NCI-H510A treated with DMSO at 0.1 percent for 48 hours (cell line): ENCODE results near the gene MYO18B.

Experiments used
- DNase-seq: peaks from one replicate; lab custom pipeline; 2025; lab: John Stamatoyannopoulos, UW

The MYO18B gene

DNA sequence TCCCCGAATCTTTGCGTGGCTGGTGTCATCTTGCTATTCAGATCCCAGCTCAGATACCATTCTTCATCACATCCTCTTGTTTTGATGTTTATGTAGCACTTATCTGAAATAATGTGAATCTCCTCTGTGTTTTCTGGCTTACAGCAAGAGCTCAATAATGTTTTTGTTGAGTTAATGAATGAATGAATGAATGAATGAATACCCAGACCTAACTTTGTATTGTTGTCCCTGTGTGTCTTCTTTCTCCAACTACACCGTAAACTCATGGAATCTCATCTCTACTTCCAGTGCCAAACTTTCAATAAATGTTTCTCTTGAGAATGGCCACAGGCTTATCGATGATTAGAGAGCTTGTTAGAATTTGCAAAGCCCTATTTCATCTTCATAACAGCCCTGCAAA, 110.2 kb downstream of the MYO18B start:
- no peak for DNase-seq

DNA sequence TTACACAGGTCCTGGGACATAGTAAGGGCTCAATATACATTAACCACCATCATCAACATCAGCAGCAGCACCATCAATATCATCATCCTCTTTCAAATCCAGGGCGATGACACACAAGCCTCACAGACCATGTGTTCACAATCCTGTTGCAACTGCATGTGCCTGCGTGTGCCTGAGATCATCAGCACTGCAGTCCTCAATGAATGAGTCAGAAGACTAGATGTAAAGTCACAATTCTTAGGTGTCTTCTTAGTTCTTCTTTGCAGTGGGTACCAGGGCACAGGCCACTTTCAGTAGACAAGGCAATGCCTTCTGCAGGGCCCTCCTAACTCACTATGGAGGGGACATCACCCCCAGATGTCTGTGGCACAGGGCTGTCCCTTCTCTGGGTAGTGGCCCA, 111.1 kb downstream of the MYO18B start:
- no peak for DNase-seq

DNA sequence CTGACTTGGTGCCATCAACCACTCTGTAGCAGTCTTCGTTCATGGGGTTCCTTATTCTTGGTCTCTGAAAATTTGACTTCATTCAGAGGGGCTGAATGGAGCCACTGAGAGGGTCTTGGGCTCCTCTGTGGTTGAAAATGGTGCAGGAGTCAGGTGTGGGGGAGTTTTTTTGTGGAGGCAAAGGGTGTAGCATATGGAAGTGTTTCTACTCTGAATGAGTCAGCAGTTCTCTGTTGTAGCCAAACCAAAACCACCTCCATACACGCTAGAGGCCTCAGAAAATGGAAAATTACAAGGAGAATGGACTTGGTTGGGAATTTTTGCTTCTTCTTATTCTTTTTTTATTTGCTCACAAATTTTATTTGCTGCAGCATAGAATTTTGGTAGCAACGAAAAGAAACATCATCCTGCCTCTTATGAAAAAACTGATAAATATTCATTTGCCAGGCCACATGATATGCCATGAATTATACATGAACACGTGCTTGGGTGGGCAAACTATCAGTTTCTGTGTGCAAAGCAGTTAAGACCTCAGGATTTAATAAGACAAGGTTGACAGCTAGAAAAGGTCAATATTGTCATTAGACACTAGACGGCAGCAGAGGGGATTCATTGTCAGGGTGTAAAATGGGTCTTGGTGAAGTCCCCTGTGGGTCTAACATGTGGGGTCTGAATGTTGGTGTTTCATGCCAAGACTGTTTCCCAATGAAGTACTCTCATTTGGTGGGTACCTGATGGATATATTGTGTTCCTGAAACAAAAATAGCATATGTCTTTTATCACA, 111.7 kb downstream of the MYO18B start:
- DNase-seq, result no peak

DNA sequence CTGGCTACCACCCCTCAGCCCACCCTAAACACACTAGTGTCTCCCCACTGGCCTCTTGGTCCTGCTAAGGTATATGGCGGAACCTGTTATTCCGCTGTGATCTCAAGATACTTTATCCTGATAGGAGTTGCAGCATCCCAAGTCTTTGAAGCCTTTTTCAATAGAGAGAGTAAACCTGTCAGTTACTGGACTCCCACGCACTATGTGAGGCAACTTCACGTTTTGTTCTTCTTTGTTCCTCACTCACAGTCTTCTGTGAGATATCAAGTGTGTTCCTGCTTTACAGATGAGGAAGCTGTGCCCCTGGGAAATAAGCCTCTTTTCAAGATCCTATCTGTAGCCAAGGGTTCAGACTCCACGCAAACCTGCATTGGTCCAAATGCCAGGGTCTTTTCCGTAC, 127.8 kb downstream of the MYO18B start:
- no peak for DNase-seq

DNA sequence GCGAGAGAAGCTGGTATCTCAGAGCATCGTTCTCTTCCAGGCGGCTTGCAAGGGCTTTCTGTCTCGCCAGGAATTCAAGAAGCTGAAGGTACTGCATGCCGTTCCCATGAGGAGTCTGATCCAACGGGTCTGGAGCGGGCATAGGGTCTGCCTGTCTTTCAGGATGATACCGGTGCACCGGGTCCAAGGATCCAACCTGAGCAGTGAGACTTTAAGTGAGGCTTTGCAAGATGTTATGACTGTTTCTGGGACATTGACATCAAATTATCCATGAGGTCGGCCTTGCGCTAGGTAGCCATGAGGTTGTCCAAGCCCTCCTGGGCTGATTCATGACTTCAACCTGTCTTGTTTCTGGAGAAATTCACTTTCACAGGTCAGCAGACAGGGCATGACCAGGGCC, 132.3 kb downstream of the MYO18B start:
- DNase-seq, result no peak

DNA sequence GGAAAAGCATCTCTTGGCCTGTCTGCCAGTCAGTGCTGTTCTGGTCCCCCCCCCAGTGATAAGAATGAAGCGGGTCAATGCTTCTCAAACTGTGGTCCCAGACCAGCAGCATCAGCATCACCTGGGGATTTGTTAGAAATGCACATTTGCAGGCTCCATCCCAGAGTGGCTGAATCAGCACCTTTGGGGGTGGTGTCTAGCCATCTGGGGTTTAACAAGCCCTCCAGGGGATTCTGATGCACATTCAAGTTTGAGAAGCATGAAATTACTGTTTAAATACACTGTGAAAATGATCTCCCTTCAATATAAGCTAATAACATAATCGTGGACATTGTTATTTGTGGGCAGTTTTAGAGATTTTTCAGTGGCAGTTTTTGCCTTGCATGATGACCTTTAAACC, 133.5 kb downstream of the MYO18B start:
- DNase-seq, result no peak

DNA sequence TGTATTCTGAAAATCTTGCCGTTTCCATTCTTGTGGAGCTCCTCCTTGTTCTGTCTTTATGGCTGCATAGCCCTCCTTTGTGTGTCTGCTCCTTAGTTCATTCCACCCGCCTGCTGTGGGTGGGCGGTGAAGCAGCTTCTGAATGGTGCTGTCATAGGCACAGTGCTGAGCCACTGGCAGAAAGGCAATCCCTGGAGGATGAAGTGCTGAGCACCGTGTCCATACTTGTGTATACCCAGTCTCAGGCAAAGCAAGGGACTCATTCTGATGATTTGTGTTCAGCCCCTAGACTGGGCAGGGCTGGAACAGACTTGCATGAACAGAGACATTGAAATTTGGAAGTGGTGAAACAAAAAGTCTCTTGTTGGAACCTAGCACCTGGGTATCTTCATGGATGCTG, 134.9 kb downstream of the MYO18B start:
- DNase-seq, result no peak

DNA sequence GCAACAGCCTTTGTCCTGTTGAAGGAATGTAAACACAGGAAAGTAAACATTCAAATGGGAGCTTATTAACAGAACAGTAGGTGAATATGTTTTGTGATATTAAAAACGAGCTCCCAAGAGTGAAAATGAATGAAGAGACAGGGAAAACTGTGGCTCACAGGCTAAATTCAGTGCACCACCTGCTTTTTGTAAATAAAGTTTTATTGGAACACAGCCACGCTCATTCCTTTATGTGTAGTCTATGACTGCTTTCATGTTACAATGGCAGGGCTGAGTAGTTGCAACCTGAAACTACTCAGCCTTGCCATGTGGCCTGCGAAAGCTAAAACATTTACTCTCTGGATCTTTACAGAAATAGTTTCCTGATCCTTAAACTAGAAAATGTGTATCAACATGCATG, 136.9 kb downstream of the MYO18B start:
- DNase-seq, result peak; percentile 21

DNA sequence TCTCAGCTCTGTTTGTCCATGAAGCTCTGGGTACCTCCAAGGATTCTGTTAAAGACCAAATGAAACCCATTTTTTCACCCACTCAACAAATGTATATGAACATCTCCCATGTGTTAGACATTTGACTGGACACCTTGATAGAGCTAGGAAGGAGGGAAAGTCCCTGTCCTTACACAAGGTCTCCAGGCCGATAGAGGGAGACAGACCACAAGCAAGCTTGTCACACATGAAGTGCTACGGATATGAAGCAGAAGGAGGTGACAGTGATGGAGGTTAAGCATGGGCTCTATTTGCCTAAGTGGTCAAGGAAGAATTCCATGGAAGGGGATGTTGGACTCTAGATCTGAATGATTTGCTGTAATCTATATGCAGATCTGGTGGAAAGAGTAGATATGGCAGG, 138.5 kb downstream of the MYO18B start:
- no peak for DNase-seq

DNA sequence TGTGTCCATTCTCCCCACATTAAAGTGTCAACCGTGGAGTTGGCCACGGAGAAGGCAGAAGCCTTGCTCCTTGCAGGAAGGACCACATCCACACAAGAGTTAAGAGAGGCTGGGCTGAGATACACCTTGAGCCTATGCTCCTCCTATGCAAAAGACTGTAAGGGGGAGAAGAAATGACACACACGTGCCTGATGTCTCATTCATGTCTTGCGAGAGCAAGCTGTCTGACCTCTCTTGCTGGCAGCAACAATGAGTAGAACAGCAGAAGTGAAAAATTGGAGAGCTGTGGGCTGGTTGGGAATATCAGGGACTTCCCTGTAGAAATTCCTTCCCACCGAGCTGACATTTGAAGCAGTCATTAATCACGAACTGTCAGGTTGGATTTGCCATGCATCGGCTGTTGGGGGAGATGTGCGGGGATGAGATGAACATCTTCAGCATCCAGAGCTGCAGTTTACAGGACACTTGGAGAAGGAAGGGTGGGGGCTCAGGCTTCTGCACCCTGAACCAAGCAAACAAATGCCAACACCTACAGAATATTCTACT, 139.3 kb downstream of the MYO18B start:
- no peak for DNase-seq

DNA sequence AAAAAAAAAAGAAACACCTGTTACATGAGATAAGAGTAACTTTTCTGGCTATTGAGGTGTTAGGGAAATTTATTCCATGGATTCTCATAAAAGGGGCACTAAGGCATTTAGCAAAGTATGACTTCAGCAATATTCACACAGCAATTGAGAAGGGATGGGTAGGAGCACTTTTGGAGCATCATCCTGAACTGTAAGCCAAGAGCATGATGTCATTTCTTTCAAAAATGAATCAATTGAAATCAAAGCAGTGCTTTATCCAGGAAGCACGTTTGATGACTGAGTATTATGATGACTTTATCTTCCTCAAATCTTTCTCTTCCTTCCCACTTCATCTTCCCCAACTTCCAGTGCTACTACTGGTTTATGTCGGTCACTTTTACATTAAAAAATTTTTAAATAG, 140.4 kb downstream of the MYO18B start:
- no peak for DNase-seq

DNA sequence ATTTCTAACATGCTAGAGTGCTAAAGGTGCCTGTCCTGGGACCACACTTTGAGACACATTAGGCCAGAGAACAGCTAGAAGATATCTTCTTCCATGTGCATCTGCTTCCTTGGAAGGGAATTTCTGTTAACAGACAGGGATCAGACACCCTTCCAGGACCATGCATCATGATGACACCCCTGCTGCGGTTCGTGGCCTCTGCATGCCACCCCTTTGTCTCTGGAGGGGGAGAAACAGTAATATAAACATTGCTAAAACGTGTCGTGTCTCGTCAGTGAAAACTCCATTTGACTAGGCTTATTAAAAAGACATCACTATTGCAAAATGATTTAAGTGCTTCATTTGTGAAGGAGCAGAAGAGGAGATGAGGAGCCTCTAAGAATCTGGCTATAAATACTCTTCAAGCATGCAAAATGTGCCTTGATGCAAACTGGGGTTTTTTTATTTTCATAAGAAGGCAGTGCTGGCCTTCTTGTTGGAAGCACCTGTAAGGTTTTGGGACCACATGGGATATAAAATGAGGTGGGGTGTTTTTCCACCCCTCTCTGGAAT, 141.6 kb downstream of the MYO18B start:
- DNase-seq, result no peak

DNA sequence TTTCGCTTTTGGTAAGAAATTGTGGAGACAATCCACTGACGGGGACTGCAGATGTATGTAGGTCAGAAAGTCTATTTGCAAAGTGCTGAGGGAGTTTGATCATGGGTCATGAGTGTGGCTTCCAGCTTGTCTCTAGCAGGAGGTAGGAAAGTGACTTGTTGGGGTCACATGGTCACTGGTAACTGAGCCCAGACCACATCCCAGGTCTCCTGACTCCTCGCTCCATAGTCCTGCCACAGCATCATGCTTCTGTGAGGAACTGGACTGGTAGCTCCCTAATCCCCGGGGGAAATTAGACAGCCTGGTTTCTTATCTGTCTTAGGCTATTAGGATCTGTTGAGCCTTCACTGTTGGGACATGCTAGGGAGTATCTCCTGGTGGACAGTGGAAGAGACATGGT, 142.1 kb downstream of the MYO18B start:
- DNase-seq, result no peak

DNA sequence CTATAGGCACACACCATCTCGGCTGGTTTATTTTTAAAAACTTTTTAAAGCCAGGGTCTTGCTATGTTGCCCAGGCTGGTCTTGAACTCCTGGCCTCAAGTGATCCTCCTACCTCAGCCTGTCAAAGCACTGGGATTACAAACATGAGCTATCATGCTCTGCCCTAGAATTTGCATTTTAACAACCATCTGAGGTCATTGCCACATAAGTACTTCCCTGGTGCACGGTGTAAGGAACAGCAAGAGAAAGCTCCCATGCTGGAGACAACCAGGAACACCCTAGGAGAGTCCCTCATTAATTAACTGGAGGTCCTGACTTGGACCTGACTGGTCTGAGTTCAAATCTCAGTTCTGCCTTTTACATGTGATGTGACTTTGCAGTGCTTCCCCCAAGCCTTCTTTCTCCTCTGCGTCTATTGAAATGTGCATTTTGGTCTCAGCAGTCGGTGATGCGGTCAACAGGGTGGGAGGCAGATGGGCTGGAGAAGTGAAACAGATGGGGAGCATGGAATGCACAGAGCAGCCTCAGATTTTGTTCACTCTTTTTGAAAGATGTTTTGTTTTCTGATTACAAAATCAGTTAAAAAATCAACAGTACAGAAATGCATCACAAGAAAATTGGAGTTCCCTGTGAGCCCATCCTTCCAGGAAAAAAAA, 146.5 kb downstream of the MYO18B start:
- DNase-seq, result no peak

DNA sequence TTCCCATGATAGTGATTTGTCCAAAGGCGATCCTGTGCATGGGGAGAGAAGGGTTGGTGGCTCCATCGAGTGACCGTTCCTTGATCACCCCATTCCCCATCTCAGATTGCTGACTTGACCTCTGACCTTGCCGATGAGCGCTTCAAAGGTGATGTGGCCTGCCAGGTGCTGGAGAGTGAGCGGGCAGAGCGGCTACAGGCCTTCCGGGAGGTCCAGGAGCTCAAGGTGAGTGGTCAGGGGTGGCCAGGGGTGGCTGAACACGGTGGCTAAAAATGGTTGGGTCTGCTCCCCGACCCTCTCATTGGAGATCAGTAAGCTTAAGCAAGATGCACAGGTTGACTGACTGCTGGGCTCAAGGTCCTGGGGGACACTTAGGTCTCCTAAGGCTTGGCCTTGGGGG, 148.7 kb downstream of the MYO18B start:
- no peak for DNase-seq

DNA sequence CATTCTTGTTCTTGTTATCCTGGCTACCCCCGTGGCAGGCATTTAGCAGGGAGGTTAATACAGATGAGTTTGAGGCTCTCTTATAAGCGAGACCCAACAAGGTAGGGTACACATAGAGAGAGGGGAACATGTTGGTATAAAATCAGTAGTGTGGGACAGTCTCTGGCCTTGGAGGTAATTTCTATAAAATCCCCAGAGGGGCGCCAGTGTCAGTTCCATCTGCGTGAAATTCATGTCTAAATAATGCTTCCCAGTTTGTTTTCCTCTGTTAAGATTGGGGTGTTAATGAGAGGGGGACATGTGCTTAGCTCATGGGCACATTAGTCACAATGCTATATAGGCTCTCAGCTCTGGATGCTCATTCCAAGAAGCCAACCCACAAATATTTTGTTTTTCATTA, 150.7 kb downstream of the MYO18B start:
- DNase-seq, result no peak

DNA sequence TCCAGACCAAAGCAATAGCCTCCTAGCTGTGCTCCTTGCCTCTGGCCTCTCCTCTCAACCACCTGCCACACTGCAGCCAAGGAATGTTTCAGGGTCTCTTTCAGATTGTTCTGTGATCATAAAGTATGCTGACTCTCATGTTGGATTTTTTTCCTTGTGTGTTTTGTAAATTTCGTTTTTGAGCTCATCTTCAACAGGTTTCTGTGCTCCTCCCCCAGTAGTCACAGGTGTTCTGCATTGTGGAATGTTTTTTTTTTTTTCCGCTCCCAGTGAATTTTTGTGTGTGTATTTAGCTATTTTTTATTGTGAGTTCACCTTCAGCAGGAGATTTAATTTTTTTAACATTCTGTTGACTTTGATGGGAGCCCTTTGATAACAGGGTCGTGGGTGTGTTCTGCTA, 153.7 kb downstream of the MYO18B start:
- no peak for DNase-seq

DNA sequence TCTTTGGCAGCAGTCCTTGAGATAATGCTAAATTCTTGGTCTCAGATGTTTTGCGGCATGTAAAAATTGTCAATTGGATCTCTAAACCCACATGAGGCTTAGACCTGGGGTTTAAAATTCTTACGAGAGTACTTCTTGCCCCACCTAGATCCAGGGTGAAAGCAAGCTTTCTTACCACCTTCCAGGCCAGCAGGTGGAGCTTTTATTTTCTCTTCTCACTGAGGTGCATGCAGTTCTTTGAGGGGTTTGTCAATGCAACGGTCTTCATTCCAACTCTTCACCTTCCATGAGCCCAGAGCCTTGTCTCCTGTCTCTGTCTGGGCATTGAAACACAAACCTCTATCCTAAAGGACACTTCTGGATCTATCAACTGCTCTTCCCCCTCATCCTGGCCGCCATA, 154.1 kb downstream of the MYO18B start:
- DNase-seq, result peak; percentile 6

DNA sequence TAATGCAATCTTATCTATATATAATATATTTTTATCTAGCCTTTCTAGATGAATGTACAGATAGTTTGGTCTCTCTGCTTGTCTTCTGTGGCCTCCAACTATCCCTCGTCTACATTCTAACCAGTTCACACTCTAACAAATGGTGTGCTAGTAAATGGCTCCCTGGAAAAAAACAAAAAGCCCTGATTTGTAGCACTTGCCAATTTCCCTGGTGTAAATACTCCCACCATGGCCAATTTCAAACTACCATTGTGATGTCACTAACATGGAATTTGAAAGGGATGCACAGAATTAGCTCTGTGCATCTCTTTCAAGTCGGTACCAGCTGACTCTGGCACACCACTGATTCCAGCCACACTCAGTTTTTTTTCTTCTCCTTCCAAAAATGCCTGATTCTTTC, 154.6 kb downstream of the MYO18B start:
- DNase-seq, result no peak

DNA sequence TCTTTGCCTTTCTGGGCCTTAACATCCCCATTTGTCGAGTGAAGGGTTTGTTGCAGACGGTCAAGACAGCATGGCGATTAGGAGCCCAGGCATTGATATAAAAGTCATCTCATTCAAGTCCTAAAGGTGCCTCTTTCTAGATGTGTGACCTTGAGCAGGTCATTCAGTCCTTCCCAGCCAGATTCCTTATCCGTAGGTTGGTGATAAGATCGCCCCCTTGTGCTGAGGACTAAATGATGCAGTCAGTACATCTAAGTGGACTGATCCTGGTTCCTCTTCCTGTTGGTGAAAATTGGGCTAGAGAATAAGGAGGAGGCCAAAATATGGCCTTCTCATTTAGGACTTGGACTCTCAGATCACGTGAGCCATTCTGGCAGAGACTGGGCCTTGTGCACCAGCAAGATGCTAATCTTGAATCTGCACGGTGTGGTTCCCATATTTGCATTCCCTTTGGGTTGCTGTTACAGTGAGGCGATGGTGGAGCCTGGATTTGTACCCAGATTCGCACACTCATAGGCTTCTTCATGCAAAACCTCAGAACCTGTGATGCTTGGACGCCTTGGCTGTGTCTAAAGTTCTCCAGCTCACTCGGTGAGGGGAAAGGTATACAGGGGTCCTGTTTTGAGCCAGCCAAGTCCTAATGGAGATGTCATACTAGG, 156.8 kb downstream of the MYO18B start:
- no peak for DNase-seq

DNA sequence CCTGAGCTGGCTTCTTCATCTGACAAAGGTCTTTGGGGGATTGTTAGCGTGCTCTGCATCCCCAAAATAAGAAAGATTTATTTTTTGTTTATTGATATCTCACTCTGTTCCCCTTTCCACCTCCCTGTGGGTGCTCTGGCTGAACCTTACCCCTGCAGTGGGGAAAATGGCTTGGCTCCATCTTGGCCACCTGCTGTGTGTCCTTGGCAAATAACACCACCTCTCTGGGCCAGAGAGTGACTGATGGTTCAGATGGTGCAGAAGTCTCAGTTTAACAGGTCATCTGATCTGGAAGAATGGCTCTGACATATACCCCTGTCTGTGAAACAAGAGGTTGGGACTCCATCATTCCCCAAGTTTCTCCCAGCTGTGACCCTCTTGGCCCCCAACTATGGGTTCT, 157.6 kb downstream of the MYO18B start:
- DNase-seq, result no peak

DNA sequence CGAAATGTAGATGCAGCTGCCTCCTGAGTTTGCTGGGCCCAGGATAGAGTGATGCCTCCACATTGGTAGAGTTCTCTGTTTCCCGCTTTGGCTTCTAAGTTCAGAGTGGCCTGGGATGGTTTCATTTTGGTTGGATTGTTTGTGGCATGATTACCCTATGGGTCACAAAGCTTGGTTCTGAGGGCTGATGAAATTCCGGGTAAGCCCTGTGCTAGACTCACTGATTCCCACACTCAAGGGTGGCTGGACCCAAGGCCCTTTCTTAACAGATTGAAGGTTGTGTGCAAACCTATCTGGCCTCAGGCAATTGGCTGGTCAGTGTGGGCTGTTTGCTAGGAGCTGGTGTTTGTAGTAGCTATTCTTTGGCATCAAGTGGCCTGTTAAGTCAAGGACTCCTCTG, 158.4 kb downstream of the MYO18B start:
- no peak for DNase-seq

DNA sequence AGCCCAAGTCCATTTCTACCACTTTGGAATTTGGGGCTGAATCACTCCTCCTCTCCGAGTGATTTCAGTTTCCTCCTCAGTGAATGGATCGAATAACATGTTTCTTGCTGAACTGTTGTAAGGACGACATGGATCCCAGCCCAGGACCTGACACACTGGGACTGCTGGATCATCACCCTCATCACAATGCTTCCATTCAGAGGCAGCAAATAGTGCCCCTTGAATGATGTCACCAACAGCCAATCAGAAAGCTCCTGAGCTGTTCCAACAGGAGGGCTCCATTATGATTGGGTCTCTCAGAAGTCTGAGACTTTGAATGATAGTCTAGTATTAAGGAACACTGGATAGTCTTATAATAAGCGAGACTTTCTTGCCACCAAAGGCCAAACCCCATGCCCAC, 158.9 kb downstream of the MYO18B start:
- peak; percentile 5 for DNase-seq
